NOMO-1 (cell line): ENCODE measurements around the gene TNIP1.
A peak's percentile ranks its signal among the peaks of the same experiment; 100 is the strongest.

Experiments used
- DNase-seq, 2 experiments: peaks; one replicate each; lab custom pipeline; 2025; ENCODE audit not compliant: unreplicated experiment in 2 of 2; lab: John Stamatoyannopoulos, UW

The TNIP1 gene

GRCh38 chr5:151085517-151086041 lies 4.7 kb upstream of the TNIP1 start:
- DNase-seq = no peak

- no peak for DNase-seq
Measured at GRCh38 chr5:151084363-151084762, 3.5 kb upstream of the TNIP1 start.

- no peak for DNase-seq
Measured at GRCh38 chr5:151083081-151083676, 2.3 kb upstream of the TNIP1 start.

GRCh38 chr5:151082282-151082902 lies 1.6 kb upstream of the TNIP1 start:
- no peak for DNase-seq

- peak; percentile 51 to 67 for DNase-seq
Measured at GRCh38 chr5:151081431-151082281, 822 bp upstream of the TNIP1 start.

- peak in 1 of 2 experiments; percentile 24 for DNase-seq
Measured at GRCh38 chr5:151079838-151080612, 809 bp downstream of the TNIP1 start.

GRCh38 chr5:151078490-151079262 lies 2.2 kb downstream of the TNIP1 start:
- DNase-seq = no peak

- DNase-seq = no peak
Measured at GRCh38 chr5:151077967-151078366, 2.9 kb downstream of the TNIP1 start.

- DNase-seq = no peak
Measured at GRCh38 chr5:151077419-151077818, 3.4 kb downstream of the TNIP1 start.

- DNase-seq = no peak
Measured at GRCh38 chr5:151076616-151077015, 4.2 kb downstream of the TNIP1 start.

- no peak for DNase-seq
Measured at GRCh38 chr5:151075698-151076331, 5.0 kb downstream of the TNIP1 start.

- DNase-seq = no peak
Measured at GRCh38 chr5:151074557-151074956, 6.3 kb downstream of the TNIP1 start.

- DNase-seq = no peak
Measured at GRCh38 chr5:151073280-151073679, 7.6 kb downstream of the TNIP1 start.

- DNase-seq = no peak
Measured at GRCh38 chr5:151072630-151073025, 8.2 kb downstream of the TNIP1 start.

- no peak for DNase-seq
Measured at GRCh38 chr5:151071848-151072629, 8.8 kb downstream of the TNIP1 start.

GRCh38 chr5:151071021-151071420 lies 9.8 kb downstream of the TNIP1 start:
- DNase-seq = no peak

GRCh38 chr5:151070449-151070848 lies 10.4 kb downstream of the TNIP1 start:
- no peak for DNase-seq

GRCh38 chr5:151068433-151069197 lies 12.2 kb downstream of the TNIP1 start:
- DNase-seq = no peak
